ENCODE results near the gene TEX38. TPM values are rescaled to one million over a fixed set of nuclear protein-coding genes. Genes with fewer than 3 reads are reported as not detected.

The TEX38 gene
- total RNA-seq, 2 donors from 2014 or later: 0.55 TPM; not detected in 1

DNA sequence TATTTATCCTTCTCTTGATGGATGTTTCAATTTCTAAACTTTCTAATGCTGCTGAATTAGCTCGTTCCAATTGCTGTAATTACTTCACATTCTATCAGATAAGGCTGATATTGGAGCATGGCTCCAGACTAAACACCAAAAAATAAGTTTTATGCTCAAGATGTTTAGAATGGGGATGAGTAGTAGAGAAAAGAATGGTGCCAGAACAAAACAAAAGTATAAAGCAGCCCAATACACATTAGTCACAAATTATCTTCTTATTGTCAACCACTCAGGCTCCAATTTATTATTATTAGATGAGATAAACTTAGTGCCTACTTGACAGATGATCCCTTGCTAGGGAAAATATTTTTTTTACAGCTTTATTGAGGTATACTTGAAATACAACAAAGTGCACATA is 25.3 kb upstream of the TEX38 start:
- H3K4me3 Mint-ChIP-seq: no peak overlapping the region
- H3K4me1 Mint-ChIP-seq: no peaks in the 10 kb centered on the region
- TF ChIP-seq CTCF (conservative IDR thresholded peaks at IDR 0.05): no peak
- Histone ChIP-seq H3K9me3 (ENCODE audit: control insufficient read depth, low read length) (peaks cover 40% of the 10 kb centered on the region), H3K9ac (ENCODE audit: extremely low read depth, low read length, poor library complexity, severe bottlenecking) (no peak overlapping the region), H3K36me3 (ENCODE audit: control insufficient read depth, insufficient read depth, low read length) (peaks cover 68% of the 10 kb centered on the region), H3K27me3 (ENCODE audit: control insufficient read depth, insufficient read depth, low read length, poor library complexity, severe bottlenecking) (no peaks in the 10 kb centered on the region), H3K4me3 (ENCODE audit: low read length) (no peak overlapping the region), H3K27ac (ENCODE audit: low read depth, low read length) (no peak overlapping the region), H3K4me1 (ENCODE audit: control insufficient read depth, insufficient read depth, low read length) (no peaks in the 10 kb centered on the region)
- WGBS, 2 experiments (ENCODE audit: insufficient coverage in 1 of 2, insufficient read length in 1 of 2): 93% methylated on average over 1 of the region's 1 CpG; no CpG with 5 or more reads in 1 of the 2 experiments
- no peak for DNase-seq
- peaks cover 52% of the 10 kb centered on the region for H3K36me3 Mint-ChIP-seq (ENCODE audit: low read depth)
- no peak overlapping the region for H3K27ac Mint-ChIP-seq
- no peaks in the 10 kb centered on the region for H3K27me3 Mint-ChIP-seq (ENCODE audit: insufficient read depth)
- peaks cover 23% of the 10 kb centered on the region for H3K9me3 Mint-ChIP-seq

- peaks cover 56% of the 10 kb centered on the region for H3K36me3 Mint-ChIP-seq (ENCODE audit: low read depth)
- no peaks in the 10 kb centered on the region for H3K4me1 Mint-ChIP-seq
- no peak overlapping the region for H3K27ac Mint-ChIP-seq
- H3K36me3 ChIP-seq (ENCODE audit: control insufficient read depth, insufficient read depth, low read length): peaks cover 69% of the 10 kb centered on the region
- peaks cover 40% of the 10 kb centered on the region for H3K9me3 ChIP-seq (ENCODE audit: control insufficient read depth, low read length)
- no peaks in the 10 kb centered on the region for H3K27me3 Mint-ChIP-seq (ENCODE audit: insufficient read depth)
- WGBS, 2 experiments (ENCODE audit: insufficient coverage in 1 of 2, insufficient read length in 1 of 2): 96 to 100% methylated on average over 2 of the region's 2 CpGs
- no peak overlapping the region for H3K4me3 Mint-ChIP-seq
- no peak for TF ChIP-seq CTCF (conservative IDR thresholded peaks at IDR 0.05)
- H3K4me3 ChIP-seq (ENCODE audit: low read length): no peak overlapping the region
- H3K9ac ChIP-seq (ENCODE audit: extremely low read depth, low read length, poor library complexity, severe bottlenecking): no peak overlapping the region
- H3K27ac ChIP-seq (ENCODE audit: low read depth, low read length): no peak overlapping the region
- no peaks in the 10 kb centered on the region for H3K27me3 ChIP-seq (ENCODE audit: control insufficient read depth, insufficient read depth, low read length, poor library complexity, severe bottlenecking)
- H3K4me1 ChIP-seq (ENCODE audit: control insufficient read depth, insufficient read depth, low read length): no peaks in the 10 kb centered on the region
- no peak for DNase-seq
- peaks cover 23% of the 10 kb centered on the region for H3K9me3 Mint-ChIP-seq
These were observed 24.8 kb upstream of the TEX38 start for GRCh38 chr1:46646844-46647243.

DNA sequence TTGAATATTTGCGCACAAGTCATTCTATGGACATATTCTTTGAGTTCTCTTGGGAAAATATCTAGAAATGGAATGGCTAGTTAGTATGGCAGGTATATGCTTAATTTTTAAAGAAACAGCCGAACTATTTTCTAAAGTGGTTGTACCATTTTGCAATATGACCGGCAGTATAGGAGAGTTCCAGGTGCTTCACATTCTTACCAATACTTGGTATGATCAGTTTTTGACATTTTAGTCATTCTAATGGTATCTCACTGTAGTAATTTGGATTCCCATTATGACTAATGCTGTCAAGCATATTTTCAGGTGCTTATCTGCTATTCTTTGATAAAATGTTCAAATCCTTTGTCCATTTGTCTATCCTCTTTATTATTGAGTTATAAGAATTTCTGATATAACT is 24.0 kb upstream of the TEX38 start:
- Mint-ChIP-seq H3K4me3 (no peak overlapping the region), H3K36me3 (ENCODE audit: low read depth) (peaks cover 56% of the 10 kb centered on the region), H3K27me3 (ENCODE audit: insufficient read depth) (no peaks in the 10 kb centered on the region), H3K27ac (no peak overlapping the region), H3K9me3 (peaks cover 24% of the 10 kb centered on the region), H3K4me1 (no peaks in the 10 kb centered on the region)
- H3K9ac ChIP-seq (ENCODE audit: extremely low read depth, low read length, poor library complexity, severe bottlenecking): no peak overlapping the region
- peaks cover 40% of the 10 kb centered on the region for H3K9me3 ChIP-seq (ENCODE audit: control insufficient read depth, low read length)
- no peak for TF ChIP-seq CTCF (conservative IDR thresholded peaks at IDR 0.05)
- peaks cover 69% of the 10 kb centered on the region for H3K36me3 ChIP-seq (ENCODE audit: control insufficient read depth, insufficient read depth, low read length)
- H3K27me3 ChIP-seq (ENCODE audit: control insufficient read depth, insufficient read depth, low read length, poor library complexity, severe bottlenecking): no peaks in the 10 kb centered on the region
- H3K4me3 ChIP-seq (ENCODE audit: low read length): no peak overlapping the region
- no peak overlapping the region for H3K27ac ChIP-seq (ENCODE audit: low read depth, low read length)
- no peaks in the 10 kb centered on the region for H3K4me1 ChIP-seq (ENCODE audit: control insufficient read depth, insufficient read depth, low read length)
- 93% methylated on average over 3 of the region's 3 CpGs for WGBS, 2 experiments (ENCODE audit: insufficient coverage in 1 of 2, insufficient read length in 1 of 2)
- no peak for DNase-seq
